K562 (cell line): ENCODE data around the gene PLAC1. TPM values are rescaled to one million over a fixed set of nuclear protein-coding genes. Genes with fewer than 3 reads are reported as not detected.

ENCODE experiments used
- HNRNPLL ChIP-seq: fragments of 200-400 bp; formaldehyde crosslinking; IDR thresholded peaks from 2 replicates; pipeline ENCODE4 v1.6.1; 2017; ENCODE audit warnings: low read length, low read depth, mild to moderate bottlenecking; ENCODE audit not compliant: poor library complexity, severe bottlenecking
- MBD2 ChIP-seq: sonication (generic); IDR thresholded peaks from 2 replicates; pipeline ENCODE4 v1.6.1; 2016; ENCODE audit warnings: low read depth, borderline replicate concordance
- NFE2L1 ChIP-seq: fragments of 450-650 bp; IDR thresholded peaks from 2 replicates; pipeline ENCODE4 v1.6.1; 2016; ENCODE audit warnings: missing genetic modification characterization, low read depth, mild to moderate bottlenecking, missing compliant biosample characterization, moderate library complexity, borderline replicate concordance
- polyA plus RNA-seq, 8 experiments: library from polyadenylated mRNA; depleted of rRNA in 4 of 8; stranded (reverse) in 5 of 8; unstranded in 3 of 8; fragments of >200 nt; fragmentation: Nextera tagmentation in 2 of 8; fragmentation: Illumina TruSeq in 1 of 8; extraction: Ambion mirVana in 2 of 8; extraction: Trizol in 1 of 8; gene quantifications; 2 replicates each; pipeline versions ENCODE4 v1.2.1 to v1.2.3, GENCODE V29; 2011 to 2014; ENCODE audit warnings: inconsistent platforms in 1 of 8, missing spikeins in 1 of 8
- total RNA-seq, 7 experiments: library from RNA; depleted of rRNA in 6 of 7; stranded (reverse); fragments of >200 nt in 6 of 7; fragmentation: Illumina TruSeq in 2 of 7; extraction: Trizol in 2 of 7; gene quantifications; 2 replicates each; pipeline versions ENCODE4 v1.2.1 to v1.2.3, GENCODE V29; 2011 to 2021; ENCODE audit warnings: low replicate concordance in 1 of 7
- TF ChIP-seq, protein P1 (sequence below): fragments of 200-600 bp; sonication (generic); IDR thresholded peaks from one replicate; pipeline ENCODE4 v1.6.1; 2012; ENCODE audit warnings: mild to moderate bottlenecking, low read depth, low read length, inconsistent platforms
- TF ChIP-seq, protein P2 (sequence below), 2 experiments: fragments of 450-650 bp; IDR thresholded peaks; 2 replicates each; pipeline ENCODE4 v1.6.1; 2016; ENCODE audit warnings: mild to moderate bottlenecking in 2 of 2, borderline replicate concordance in 1 of 2, low read depth in 1 of 2, moderate library complexity in 1 of 2

Gene PLAC1
- total and polyA plus RNA-seq, 9 of the 15 experiments (the other 6 are each of a cell fraction or from before 2014, with no cell fraction given), result 0.82 to 9.1 (median 1.7) TPM

DNA sequence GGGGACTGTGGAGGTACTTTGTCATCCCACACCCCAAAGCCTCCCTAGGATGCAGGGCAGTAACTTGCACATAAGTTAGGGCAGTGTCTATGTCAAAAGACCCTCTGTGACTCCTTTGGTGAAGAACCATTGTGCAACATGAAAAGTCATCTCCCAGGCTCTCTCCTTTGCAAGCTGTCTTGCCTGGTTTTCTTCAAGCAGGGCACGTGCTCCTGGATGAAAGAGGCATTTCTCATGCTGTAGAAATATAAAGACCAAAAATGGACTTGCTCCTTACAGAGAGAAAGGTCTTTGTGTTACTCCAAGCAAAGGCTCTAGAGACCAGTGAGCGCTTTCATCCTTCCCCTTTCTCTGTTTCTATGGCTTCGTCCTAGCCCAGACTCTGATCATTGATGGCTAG, 44.9 kb downstream of the PLAC1 start (continued):
- TF ChIP-seq, protein P1, sequence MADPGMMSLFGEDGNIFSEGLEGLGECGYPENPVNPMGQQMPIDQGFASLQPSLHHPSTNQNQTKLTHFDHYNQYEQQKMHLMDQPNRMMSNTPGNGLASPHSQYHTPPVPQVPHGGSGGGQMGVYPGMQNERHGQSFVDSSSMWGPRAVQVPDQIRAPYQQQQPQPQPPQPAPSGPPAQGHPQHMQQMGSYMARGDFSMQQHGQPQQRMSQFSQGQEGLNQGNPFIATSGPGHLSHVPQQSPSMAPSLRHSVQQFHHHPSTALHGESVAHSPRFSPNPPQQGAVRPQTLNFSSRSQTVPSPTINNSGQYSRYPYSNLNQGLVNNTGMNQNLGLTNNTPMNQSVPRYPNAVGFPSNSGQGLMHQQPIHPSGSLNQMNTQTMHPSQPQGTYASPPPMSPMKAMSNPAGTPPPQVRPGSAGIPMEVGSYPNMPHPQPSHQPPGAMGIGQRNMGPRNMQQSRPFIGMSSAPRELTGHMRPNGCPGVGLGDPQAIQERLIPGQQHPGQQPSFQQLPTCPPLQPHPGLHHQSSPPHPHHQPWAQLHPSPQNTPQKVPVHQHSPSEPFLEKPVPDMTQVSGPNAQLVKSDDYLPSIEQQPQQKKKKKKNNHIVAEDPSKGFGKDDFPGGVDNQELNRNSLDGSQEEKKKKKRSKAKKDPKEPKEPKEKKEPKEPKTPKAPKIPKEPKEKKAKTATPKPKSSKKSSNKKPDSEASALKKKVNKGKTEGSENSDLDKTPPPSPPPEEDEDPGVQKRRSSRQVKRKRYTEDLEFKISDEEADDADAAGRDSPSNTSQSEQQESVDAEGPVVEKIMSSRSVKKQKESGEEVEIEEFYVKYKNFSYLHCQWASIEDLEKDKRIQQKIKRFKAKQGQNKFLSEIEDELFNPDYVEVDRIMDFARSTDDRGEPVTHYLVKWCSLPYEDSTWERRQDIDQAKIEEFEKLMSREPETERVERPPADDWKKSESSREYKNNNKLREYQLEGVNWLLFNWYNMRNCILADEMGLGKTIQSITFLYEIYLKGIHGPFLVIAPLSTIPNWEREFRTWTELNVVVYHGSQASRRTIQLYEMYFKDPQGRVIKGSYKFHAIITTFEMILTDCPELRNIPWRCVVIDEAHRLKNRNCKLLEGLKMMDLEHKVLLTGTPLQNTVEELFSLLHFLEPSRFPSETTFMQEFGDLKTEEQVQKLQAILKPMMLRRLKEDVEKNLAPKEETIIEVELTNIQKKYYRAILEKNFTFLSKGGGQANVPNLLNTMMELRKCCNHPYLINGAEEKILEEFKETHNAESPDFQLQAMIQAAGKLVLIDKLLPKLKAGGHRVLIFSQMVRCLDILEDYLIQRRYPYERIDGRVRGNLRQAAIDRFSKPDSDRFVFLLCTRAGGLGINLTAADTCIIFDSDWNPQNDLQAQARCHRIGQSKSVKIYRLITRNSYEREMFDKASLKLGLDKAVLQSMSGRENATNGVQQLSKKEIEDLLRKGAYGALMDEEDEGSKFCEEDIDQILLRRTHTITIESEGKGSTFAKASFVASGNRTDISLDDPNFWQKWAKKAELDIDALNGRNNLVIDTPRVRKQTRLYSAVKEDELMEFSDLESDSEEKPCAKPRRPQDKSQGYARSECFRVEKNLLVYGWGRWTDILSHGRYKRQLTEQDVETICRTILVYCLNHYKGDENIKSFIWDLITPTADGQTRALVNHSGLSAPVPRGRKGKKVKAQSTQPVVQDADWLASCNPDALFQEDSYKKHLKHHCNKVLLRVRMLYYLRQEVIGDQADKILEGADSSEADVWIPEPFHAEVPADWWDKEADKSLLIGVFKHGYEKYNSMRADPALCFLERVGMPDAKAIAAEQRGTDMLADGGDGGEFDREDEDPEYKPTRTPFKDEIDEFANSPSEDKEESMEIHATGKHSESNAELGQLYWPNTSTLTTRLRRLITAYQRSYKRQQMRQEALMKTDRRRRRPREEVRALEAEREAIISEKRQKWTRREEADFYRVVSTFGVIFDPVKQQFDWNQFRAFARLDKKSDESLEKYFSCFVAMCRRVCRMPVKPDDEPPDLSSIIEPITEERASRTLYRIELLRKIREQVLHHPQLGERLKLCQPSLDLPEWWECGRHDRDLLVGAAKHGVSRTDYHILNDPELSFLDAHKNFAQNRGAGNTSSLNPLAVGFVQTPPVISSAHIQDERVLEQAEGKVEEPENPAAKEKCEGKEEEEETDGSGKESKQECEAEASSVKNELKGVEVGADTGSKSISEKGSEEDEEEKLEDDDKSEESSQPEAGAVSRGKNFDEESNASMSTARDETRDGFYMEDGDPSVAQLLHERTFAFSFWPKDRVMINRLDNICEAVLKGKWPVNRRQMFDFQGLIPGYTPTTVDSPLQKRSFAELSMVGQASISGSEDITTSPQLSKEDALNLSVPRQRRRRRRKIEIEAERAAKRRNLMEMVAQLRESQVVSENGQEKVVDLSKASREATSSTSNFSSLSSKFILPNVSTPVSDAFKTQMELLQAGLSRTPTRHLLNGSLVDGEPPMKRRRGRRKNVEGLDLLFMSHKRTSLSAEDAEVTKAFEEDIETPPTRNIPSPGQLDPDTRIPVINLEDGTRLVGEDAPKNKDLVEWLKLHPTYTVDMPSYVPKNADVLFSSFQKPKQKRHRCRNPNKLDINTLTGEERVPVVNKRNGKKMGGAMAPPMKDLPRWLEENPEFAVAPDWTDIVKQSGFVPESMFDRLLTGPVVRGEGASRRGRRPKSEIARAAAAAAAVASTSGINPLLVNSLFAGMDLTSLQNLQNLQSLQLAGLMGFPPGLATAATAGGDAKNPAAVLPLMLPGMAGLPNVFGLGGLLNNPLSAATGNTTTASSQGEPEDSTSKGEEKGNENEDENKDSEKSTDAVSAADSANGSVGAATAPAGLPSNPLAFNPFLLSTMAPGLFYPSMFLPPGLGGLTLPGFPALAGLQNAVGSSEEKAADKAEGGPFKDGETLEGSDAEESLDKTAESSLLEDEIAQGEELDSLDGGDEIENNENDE, result no peak
- TF ChIP-seq, protein P2, sequence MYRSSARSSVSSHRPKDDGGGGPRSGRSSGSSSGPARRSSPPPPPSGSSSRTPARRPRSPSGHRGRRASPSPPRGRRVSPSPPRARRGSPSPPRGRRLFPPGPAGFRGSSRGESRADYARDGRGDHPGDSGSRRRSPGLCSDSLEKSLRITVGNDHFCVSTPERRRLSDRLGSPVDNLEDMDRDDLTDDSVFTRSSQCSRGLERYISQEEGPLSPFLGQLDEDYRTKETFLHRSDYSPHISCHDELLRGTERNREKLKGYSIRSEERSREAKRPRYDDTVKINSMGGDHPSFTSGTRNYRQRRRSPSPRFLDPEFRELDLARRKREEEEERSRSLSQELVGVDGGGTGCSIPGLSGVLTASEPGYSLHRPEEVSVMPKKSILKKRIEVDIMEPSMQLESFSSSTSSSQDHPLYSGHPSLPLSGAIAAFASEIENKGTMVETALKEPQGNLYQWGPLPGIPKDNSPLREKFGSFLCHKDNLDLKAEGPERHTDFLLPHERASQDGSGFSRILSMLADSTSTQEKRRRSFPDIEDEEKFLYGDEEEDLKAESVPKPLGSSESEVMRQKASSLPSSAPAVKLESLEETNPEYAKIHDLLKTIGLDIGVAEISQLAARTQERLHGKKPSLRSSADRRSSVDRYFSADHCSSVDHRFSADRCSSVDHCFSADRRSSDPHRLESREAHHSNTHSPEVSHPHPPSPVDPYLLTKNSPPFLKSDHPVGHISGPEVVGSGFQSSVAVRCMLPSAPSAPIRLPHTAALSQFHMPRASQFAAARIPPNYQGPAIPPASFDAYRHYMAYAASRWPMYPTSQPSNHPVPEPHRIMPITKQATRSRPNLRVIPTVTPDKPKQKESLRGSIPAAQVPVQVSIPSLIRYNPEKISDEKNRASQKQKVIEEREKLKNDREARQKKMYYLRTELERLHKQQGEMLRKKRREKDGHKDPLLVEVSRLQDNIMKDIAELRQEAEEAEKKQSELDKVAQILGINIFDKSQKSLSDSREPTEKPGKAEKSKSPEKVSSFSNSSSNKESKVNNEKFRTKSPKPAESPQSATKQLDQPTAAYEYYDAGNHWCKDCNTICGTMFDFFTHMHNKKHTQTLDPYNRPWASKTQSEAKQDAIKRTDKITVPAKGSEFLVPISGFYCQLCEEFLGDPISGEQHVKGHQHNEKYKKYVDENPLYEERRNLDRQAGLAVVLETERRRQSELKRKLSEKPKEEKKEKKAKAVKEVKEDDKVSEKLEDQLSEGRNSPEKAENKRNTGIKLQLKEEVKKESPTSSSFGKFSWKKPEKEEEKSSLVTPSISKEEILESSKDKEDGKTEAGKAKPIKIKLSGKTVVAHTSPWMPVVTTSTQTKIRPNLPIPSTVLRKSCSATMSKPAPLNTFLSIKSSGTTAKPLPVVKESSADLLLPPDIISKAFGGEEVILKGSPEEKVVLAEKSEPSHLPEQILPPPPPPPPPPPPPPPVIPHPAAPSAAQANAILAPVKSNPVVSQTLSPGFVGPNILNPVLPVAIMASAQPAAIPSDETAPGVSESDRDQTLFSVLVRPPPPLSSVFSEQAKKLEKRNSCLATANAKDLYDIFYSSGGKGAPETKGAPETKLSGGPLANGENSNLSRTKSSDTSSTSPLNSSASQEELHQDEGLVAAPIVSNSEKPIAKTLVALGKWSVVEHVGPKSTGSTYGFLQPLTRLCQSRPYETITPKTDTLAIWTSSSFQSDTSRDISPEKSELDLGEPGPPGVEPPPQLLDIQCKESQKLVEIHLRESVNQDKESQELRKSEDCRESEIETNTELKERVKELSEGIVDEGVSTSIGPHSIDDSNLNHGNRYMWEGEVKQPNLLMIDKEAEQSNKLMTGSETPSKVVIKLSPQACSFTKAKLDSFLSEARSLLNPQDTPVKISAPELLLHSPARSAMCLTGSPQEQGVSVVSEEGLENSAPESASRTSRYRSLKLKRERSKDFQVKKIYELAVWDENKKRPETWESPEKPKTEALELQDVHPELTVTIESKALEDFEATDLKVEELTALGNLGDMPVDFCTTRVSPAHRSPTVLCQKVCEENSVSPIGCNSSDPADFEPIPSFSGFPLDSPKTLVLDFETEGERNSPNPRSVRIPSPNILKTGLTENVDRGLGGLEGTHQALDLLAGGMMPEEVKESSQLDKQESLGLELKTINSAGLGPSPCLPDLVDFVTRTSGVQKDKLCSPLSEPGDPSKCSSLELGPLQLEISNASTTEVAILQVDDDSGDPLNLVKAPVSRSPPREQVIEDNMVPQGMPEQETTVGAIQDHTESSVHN (IDR thresholded peaks at IDR 0.05; ENCODE audit: borderline replicate concordance in 1 of 2, low read depth in 1 of 2), result no peak
- TF ChIP-seq NFE2L1 (tag), result no peak
- no peak for TF ChIP-seq HNRNPLL
- TF ChIP-seq MBD2, result no peak
- TF ChIP-seq, all 486 proteins: peak for 0
